Breast epithelium (tissue), 4 donors: ENCODE measurements around the gene C9orf43. TPM values are rescaled to one million over a fixed set of nuclear protein-coding genes. Genes with fewer than 3 reads are reported as not detected.
"Not testable (repeated sequence)": the region's sequence is repeated elsewhere in the genome, so short reads cannot be mapped to it uniquely, and the experiment has no call there.

Experiments used
- DNase-seq, 2 donors: peaks; one replicate each; pipeline ENCODE4 v3.0.0-alpha.2; 2019; ENCODE audit warnings: low spot score in 2 of 2
- H3K27ac ChIP-seq, 2 donors: fragments of 200-600 bp; sonication (generic) in 1 of 2; one replicate each; pipeline ENCODE4 v1.5.1; 2016 to 2019; ENCODE audit warnings: mild to moderate bottlenecking in 1 of 2
- H3K27me3 ChIP-seq, 2 donors: fragments of 200-600 bp; sonication (generic) in 1 of 2; one replicate each; pipeline versions ENCODE4 v1.5.1 to v1.6.0; 2017 to 2019; ENCODE audit warnings: control low read depth in 1 of 2, mild to moderate bottlenecking in 1 of 2
- H3K36me3 ChIP-seq: fragments of 200-600 bp; one replicate; pipeline ENCODE4 v1.5.1; 2019
- H3K4me1 ChIP-seq, 2 donors: fragments of 200-600 bp; sonication (generic); one replicate each; pipeline ENCODE4 v1.5.1; 2016 to 2019; ENCODE audit warnings: control low read depth in 1 of 2
- H3K4me3 ChIP-seq, 3 donors: fragments of 200-600 bp; sonication (generic); 1 replicate in 2 of 3; 2 replicates in 1 of 3; pipeline ENCODE4 v1.5.1; 2016 to 2019; ENCODE audit warnings: mild to moderate bottlenecking in 3 of 3, moderate library complexity in 2 of 3
- H3K9me3 ChIP-seq, 2 donors: fragments of 200-600 bp; sonication (generic) in 1 of 2; one replicate each; pipeline ENCODE4 v1.5.1; 2016 to 2019; ENCODE audit warnings: control low read depth in 1 of 2
- POLR2A ChIP-seq: fragments of 450-650 bp; IDR thresholded peaks from one replicate; pipeline ENCODE4 v1.6.1; 2016; ENCODE audit warnings: antibody characterized with exemption, mild to moderate bottlenecking, moderate library complexity
- POLR2AphosphoS5 ChIP-seq, 3 donors: sonication (generic); formaldehyde crosslinking; IDR thresholded peaks; one replicate each; pipeline ENCODE4 v1.6.1; 2017; ENCODE audit warnings: antibody characterized with exemption in 3 of 3
- intact Hi-C: fragments of 100-400 bp; cut with DNase I; formaldehyde crosslinking; loops from one replicate; pipeline ENCODE4 v1.15.1; 2023; ENCODE audit warnings: low total_unique reads
- total RNA-seq, 3 donors: library from RNA; depleted of rRNA; stranded (reverse); fragments of >200 nt; gene quantifications; one replicate each; pipeline ENCODE4 v1.1.0, GENCODE V29; 2016
- TF ChIP-seq, protein P1 (sequence below), 3 donors: fragments of 450-650 bp; IDR thresholded peaks; one replicate each; pipeline ENCODE4 v1.5.1; 2016 to 2017; ENCODE audit warnings: antibody characterized with exemption in 3 of 3, mild to moderate bottlenecking in 3 of 3, moderate library complexity in 3 of 3

C9orf43 gene
- total RNA-seq, 3 donors from 2014 or later: 0.59 to 1.6 (median 0.66) TPM

DNA sequence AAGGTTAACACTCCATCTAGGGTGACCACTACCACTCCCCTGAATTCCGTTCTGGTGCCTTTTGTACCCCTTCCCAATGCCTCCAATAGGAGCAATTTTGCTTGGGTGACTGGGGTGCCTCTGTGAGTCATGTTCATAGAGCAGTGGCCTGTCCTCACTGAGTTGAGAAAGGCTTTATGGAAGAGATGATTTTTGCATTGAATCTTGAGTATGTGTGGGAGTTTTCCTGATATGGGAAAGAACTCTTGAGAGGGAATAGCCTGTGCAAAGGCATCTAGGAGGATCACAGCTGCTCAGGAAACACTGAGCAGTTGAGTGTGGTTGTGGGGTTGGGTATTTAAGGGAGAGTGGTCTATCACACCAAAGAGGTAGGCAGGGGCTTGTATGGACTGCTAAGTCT, 16.2 kb downstream of the C9orf43 start:
- no peak for DNase-seq
- intact Hi-C loops: no loop called here
- Histone ChIP-seq H3K9me3 (no peaks in the 10 kb centered on the region), H3K36me3 (no peaks in the 10 kb centered on the region), H3K4me3 (no peak overlapping the region), H3K27ac (no peak overlapping the region), H3K27me3 (no peaks in the 10 kb centered on the region), H3K4me1 (no peaks in the 10 kb centered on the region)
- TF ChIP-seq POLR2A: no peak
- no peak for TF ChIP-seq POLR2AphosphoS5 (IDR thresholded peaks at IDR 0.05)
- TF ChIP-seq, protein P1, sequence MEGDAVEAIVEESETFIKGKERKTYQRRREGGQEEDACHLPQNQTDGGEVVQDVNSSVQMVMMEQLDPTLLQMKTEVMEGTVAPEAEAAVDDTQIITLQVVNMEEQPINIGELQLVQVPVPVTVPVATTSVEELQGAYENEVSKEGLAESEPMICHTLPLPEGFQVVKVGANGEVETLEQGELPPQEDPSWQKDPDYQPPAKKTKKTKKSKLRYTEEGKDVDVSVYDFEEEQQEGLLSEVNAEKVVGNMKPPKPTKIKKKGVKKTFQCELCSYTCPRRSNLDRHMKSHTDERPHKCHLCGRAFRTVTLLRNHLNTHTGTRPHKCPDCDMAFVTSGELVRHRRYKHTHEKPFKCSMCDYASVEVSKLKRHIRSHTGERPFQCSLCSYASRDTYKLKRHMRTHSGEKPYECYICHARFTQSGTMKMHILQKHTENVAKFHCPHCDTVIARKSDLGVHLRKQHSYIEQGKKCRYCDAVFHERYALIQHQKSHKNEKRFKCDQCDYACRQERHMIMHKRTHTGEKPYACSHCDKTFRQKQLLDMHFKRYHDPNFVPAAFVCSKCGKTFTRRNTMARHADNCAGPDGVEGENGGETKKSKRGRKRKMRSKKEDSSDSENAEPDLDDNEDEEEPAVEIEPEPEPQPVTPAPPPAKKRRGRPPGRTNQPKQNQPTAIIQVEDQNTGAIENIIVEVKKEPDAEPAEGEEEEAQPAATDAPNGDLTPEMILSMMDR (IDR thresholded peaks at IDR 0.05): no peak

DNA sequence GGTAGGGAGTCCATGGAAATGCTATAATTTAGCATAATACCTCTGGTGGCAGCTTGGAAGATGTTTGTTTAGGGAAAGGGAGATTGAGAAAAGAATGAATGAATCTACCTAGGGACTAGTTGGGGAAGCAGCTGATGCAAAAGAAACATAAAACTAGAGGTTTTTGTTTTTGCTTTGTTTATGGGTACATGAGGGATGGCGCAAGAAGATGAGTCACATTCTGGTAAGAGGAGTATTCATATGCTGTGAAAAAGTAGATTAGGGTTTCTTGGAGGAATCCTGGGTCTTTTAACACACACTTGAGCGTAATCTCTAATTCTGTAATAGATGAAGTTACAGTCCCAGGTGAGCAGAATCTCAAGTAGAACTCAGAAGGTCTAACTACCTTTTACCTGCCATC, 17.1 kb downstream of the C9orf43 start:
- intact Hi-C loops: no loop called here
- Histone ChIP-seq H3K27ac (no peak overlapping the region), H3K27me3 (no peaks in the 10 kb centered on the region), H3K36me3 (no peaks in the 10 kb centered on the region), H3K9me3 (no peaks in the 10 kb centered on the region), H3K4me3 (no peak overlapping the region), H3K4me1 (no peaks in the 10 kb centered on the region)
- DNase-seq: no peak
- TF ChIP-seq POLR2A (no peak), POLR2AphosphoS5 (IDR thresholded peaks at IDR 0.05) (no peak)
- TF ChIP-seq, protein P1 (IDR thresholded peaks at IDR 0.05): no peak

DNA sequence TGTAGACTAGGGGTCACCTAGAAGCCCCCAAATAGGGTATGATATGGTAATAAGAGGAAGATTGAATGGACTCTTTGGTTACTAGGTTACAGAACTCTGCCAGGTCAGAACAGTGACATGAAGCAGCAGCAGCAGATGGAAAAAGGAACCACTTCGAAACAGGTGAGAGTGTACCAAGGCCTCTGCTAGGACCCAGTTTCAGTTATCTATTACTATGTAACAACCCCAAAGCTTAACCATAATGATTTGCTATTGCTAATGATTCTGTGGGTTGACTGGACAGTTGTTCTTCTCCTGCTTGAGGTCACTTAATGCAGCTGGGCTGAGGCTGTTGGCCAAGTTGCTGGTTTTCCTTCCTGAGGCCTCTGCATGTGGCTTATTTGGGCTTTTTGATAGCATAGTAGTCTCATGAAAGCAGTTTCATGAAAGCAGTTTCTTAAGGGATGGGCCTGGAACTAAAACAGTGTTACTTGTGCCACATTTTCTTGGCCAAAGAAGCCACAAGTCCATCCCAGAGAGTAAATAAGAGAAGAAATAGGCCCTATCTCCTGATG, 17.6 kb downstream of the C9orf43 start:
- Histone ChIP-seq H3K4me1 (no peaks in the 10 kb centered on the region), H3K4me3 (no peak overlapping the region), H3K27ac (no peak overlapping the region), H3K9me3 (no peaks in the 10 kb centered on the region), H3K36me3 (no peaks in the 10 kb centered on the region), H3K27me3 (no peaks in the 10 kb centered on the region)
- DNase-seq: no peak
- intact Hi-C loops: no loop called here
- no peak for TF ChIP-seq POLR2AphosphoS5 (IDR thresholded peaks at IDR 0.05)
- no peak for TF ChIP-seq POLR2A
- TF ChIP-seq, protein P1 (IDR thresholded peaks at IDR 0.05): no peak

DNA sequence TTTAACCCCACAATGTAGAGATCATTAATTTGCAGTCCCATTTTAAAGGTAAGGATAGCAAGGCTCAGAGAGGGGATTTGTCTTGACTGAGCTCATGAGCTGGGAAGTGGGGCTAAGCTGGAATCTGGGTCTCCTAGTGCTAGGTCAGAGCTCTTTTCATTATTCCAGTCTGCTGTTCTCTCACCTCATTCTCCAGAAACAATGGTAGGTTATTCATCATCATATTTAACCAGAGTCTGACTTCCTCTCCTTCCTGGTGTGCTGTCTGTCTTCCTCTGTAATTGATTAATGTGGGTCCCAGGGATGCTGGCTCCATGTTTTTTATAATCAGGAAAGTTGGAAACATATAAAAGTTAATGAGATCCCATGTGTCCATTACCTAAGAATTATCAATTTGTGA, 20.6 kb downstream of the C9orf43 start:
- no peak overlapping the region for H3K27ac ChIP-seq
- no peaks in the 10 kb centered on the region for H3K36me3 ChIP-seq
- no peaks in the 10 kb centered on the region for H3K27me3 ChIP-seq
- intact Hi-C loops: no loop called here
- H3K9me3 ChIP-seq: no peaks in the 10 kb centered on the region
- TF ChIP-seq POLR2A (no peak), POLR2AphosphoS5 (IDR thresholded peaks at IDR 0.05) (no peak)
- TF ChIP-seq, protein P1 (IDR thresholded peaks at IDR 0.05): no peak
- no peak overlapping the region for H3K4me3 ChIP-seq
- H3K4me1 ChIP-seq: no peaks in the 10 kb centered on the region
- DNase-seq: no peak

DNA sequence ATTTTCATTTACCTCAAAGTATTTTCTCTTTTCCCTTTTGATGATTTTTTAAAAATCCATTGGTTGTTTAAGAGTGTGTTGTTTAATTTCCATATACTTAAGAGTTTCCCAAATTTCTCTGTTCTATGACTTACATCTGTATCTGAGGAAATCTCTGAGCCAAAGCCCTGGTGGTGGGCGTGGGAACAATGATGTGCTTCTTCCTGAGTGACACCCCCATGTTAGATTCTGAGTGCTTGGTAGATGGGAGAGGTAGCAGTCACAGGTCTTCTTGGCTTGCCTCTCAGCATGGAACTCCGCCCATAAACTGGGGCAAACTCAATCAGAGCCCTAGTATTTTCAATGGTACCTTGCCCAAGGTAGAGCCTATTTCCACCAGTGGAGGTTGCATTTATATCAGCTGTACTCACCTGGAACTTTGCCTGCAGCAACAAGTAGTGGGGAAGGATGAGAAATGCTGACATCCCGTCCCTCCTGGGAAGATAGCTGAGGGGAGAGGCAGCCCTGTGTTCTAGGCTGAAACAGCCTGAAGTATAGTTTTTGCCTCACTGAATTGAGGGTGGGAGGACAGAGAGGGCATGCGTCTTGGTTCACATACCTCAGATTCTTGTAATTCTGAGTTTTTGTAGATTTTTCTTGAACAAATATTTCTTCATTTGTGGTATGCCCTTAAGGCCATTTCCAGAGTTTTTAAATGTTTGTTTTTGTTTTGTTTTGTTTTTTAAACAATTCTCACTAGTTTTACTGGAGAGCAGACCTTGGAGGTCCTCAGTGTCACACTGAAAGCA, 26.4 kb downstream of the C9orf43 start:
- Histone ChIP-seq H3K36me3 (no peaks in the 10 kb centered on the region), H3K9me3 (no peaks in the 10 kb centered on the region), H3K4me3 (no peak overlapping the region), H3K27me3 (no peaks in the 10 kb centered on the region), H3K4me1 (no peaks in the 10 kb centered on the region), H3K27ac (no peak overlapping the region)
- no peak for TF ChIP-seq POLR2A
- TF ChIP-seq POLR2AphosphoS5 (IDR thresholded peaks at IDR 0.05): no peak
- TF ChIP-seq, protein P1 (IDR thresholded peaks at IDR 0.05): no peak
- intact Hi-C loops: no loop called here
- DNase-seq: no peak

DNA sequence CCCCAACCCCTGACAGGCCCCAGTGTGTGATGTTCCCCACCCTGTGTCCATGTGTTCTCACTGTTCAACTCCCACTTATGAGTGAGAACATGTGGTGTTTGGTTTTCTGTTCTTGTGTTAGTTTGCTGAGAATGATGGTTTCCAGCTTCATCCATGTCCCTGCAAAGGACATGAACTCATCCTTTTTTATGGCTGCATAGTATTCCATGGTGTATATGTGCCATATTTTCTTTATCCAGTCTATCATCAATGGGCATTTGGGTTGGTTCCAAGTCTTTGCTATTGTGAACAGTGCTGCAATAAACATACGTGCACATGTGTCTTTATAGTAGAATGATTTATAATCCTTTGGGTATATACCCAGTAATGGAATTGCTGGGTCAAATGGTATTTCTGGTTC, 27.2 kb downstream of the C9orf43 start:
- H3K36me3 ChIP-seq, H3K4me3 ChIP-seq, H3K4me1 ChIP-seq, intact Hi-C loops, DNase-seq, H3K9me3 ChIP-seq, H3K27me3 ChIP-seq, H3K27ac ChIP-seq: not testable (repeated sequence)
